ENCODE data around the gene SHMT2. TPM values are rescaled to one million over a fixed set of nuclear protein-coding genes. Genes with fewer than 3 reads are reported as not detected.

SHMT2 gene
- total and polyA plus RNA-seq, 2 experiments from 2014 or later = 125 to 387 TPM

- Histone ChIP-seq H3K27me3 (ENCODE audit: insufficient read depth) (no peaks in the 10 kb centered on the region), H3K4me2 (no peak overlapping the region), H3K9me2 (ENCODE audit: insufficient read depth) (no peaks in the 10 kb centered on the region), H3F3A (replicated peaks; ENCODE audit: low read depth) (peaks cover 12% of the 10 kb centered on the region; the same call in 1 of the 2 replicates), H3K79me2 (replicated peaks; ENCODE audit: insufficient read depth) (no peaks in the 10 kb centered on the region), H3K4me1 (ENCODE audit: insufficient read depth) (no peaks in the 10 kb centered on the region), H3K4me3 (no peak overlapping the region), H2AFZ (no peak overlapping the region), H3K36me3 (ENCODE audit: insufficient read depth) (peaks cover 28% of the 10 kb centered on the region; the same call in 1 of the 2 replicates), H3K27ac (ENCODE audit: low read depth) (no peak overlapping the region), H4K20me1 (replicated peaks; ENCODE audit: insufficient read depth) (no peaks in the 10 kb centered on the region; the same call in 1 of the 2 replicates)
- no peak for DNase-seq (ENCODE audit: low spot score)
- TF ChIP-seq NANOG (IDR thresholded peaks at IDR 0.05; ENCODE audit: borderline replicate concordance) (no peak), ZNF114 (CRISPR knock-in tag; IDR thresholded peaks at IDR 0.05) (no peak), ZNF331 (CRISPR knock-in tag; IDR thresholded peaks at IDR 0.05; ENCODE audit: low read depth) (no peak), STAT1 (IDR thresholded peaks at IDR 0.05; ENCODE audit: unreplicated experiment) (no peak), EZH2 (IDR thresholded peaks at IDR 0.05; ENCODE audit: low read depth, unreplicated experiment) (no peak), ZNF462 (CRISPR knock-in tag; IDR thresholded peaks at IDR 0.05) (no peak), ETS1 (IDR thresholded peaks at IDR 0.05) (no peak), EZH2phosphoT487 (IDR thresholded peaks at IDR 0.05; ENCODE audit: unreplicated experiment) (no peak)
- Mint-ChIP-seq H3K9me3 (no peaks in the 10 kb centered on the region; the same call in 2 of the 3 replicates), H3K36me3 (ENCODE audit: low read depth) (peaks cover 97% of the 10 kb centered on the region), H3K27me3 (ENCODE audit: insufficient read depth, low read depth, poor library complexity) (peaks cover 11% of the 10 kb centered on the region), H3K27ac (no peak overlapping the region), H3K4me3 (no peak overlapping the region), H3K4me1 (no peaks in the 10 kb centered on the region)
- no peak for ATAC-seq
These were observed 35.7 kb upstream of the SHMT2 start for GRCh38 chr12:57193706-57194245.
